ENCODE results near the gene TNFRSF17. TPM values are rescaled to one million over a fixed set of nuclear protein-coding genes. Genes with fewer than 3 reads are reported as not detected.

TNFRSF17 gene
- total and polyA plus RNA-seq, 9 of the 15 experiments (the other 6 are each of a cell fraction or from before 2014, with no cell fraction given), result not detected

DNA sequence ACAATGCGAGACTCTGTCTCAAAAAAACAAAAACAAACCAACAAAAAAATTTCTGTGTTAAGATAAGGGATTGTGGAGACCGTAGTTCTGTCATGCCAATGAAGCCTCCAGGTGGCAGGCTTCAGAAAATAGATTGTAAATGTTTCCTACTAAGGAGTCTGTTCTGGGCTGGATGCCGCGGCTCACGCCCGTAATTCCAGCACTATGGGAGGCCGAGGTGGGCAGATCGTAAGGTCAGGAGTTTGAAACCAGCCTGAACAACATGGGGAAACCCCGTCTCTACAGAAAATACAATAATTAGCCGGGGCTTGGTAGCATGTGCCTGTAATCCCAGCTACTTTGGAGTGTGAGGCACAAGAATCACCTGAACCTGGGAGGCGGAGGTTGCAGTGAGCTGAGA, 7.1 kb downstream of the TNFRSF17 start (continued):
- TF ChIP-seq, protein P1, sequence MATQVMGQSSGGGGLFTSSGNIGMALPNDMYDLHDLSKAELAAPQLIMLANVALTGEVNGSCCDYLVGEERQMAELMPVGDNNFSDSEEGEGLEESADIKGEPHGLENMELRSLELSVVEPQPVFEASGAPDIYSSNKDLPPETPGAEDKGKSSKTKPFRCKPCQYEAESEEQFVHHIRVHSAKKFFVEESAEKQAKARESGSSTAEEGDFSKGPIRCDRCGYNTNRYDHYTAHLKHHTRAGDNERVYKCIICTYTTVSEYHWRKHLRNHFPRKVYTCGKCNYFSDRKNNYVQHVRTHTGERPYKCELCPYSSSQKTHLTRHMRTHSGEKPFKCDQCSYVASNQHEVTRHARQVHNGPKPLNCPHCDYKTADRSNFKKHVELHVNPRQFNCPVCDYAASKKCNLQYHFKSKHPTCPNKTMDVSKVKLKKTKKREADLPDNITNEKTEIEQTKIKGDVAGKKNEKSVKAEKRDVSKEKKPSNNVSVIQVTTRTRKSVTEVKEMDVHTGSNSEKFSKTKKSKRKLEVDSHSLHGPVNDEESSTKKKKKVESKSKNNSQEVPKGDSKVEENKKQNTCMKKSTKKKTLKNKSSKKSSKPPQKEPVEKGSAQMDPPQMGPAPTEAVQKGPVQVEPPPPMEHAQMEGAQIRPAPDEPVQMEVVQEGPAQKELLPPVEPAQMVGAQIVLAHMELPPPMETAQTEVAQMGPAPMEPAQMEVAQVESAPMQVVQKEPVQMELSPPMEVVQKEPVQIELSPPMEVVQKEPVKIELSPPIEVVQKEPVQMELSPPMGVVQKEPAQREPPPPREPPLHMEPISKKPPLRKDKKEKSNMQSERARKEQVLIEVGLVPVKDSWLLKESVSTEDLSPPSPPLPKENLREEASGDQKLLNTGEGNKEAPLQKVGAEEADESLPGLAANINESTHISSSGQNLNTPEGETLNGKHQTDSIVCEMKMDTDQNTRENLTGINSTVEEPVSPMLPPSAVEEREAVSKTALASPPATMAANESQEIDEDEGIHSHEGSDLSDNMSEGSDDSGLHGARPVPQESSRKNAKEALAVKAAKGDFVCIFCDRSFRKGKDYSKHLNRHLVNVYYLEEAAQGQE (IDR thresholded peaks at IDR 0.05; ENCODE audit: borderline replicate concordance), result peak; percentile 47; the same call in 1 of the 2 replicates
- TF ChIP-seq, protein P1 (CRISPR knock-in tag; IDR thresholded peaks at IDR 0.05; ENCODE audit: low read depth), result no peak

DNA sequence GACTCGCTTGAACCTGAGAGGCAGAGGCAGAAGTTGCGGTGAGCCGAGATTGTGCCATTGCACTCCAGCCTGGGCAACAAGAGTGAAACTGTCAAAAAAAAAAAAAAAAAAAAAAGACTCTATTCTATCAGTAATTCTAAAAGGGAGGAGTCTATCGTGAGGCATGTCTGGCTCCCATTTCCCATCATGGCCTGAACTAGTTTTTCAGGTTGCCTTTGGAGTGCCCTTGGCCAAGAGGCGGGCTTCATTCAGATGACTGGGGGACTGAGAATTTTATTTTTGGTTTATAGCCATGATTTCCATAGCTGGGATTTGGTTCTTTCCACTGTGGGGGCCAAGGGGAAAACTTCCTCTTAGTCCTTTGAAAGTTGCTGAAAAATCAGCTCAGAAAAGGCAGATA, 8.1 kb downstream of the TNFRSF17 start:
- Histone ChIP-seq H3K9ac (ENCODE audit: insufficient read depth in 1 of 2, low read depth in 2 of 2, low read length in 2 of 2) (no peak overlapping the region), H3K79me2 (ENCODE audit: control insufficient read depth, insufficient read depth, low read length) (peaks cover 19% of the 10 kb centered on the region), H2AFZ (ENCODE audit: low read depth, low read length) (no peak overlapping the region), H3K9me3 (replicated peaks; ENCODE audit: control insufficient read depth, insufficient read depth, low read depth, low read length) (no peaks in the 10 kb centered on the region), H3K9me1 (ENCODE audit: control insufficient read depth, insufficient read depth, low read length) (no peaks in the 10 kb centered on the region), H3K36me3 (ENCODE audit: control insufficient read depth, insufficient read depth, low read length) (no peaks in the 10 kb centered on the region), H3K4me2 (ENCODE audit: insufficient read depth, low read length) (no peak overlapping the region), H3K27me3 (ENCODE audit: control insufficient read depth in 2 of 2, insufficient read depth in 2 of 2, low read length in 2 of 2) (no peaks in the 10 kb centered on the region), H3K4me1 (replicated peaks in 1 of 2; ENCODE audit: control insufficient read depth in 2 of 2, insufficient read depth in 2 of 2, low read length in 2 of 2) (peaks cover 0 to 27% of the 10 kb centered on the region in 2 experiments; a peak in 3 of 5 replicates), H3K4me3 (no peak overlapping the region), H3K27ac (ENCODE audit: extremely low read depth, low read depth, low read length) (no peak overlapping the region), H4K20me1 (replicated peaks; ENCODE audit: control insufficient read depth, insufficient read depth, low read length) (no peaks in the 10 kb centered on the region)
- intact Hi-C loops (cut with micrococcal nuclease) (no loop called here), in situ Hi-C loops (cut with MboI) (loop anchor here (5.0 kb wide), 1 partner anchor 84 kb away; no protein-coding TSS in a partner anchor)
- 64% methylated on average over 5 of the region's 5 CpGs for WGBS (ENCODE audit: insufficient coverage, low coverage, missing lambda C conversion rate)
- ATAC-seq (no peak), DNase-seq (ENCODE audit: extremely low read depth in 1 of 4, low spot score in 3 of 4) (no peak), FAIRE-seq (no peak)
- no TSS peak for BruUV-seq (replicated peaks)
- ChIA-PET CTCF (ENCODE audit: low intra/inter-chr PET ratio) (no interaction called here), POLR2A (interaction anchor here (0.6 to 1.0 kb wide), 4 partner anchors 9 to 94 kb away, joined by 3 to 4 read pairs (median 3); no protein-coding TSS in a partner anchor)
- TF ChIP-seq NELFE (IDR thresholded peaks at IDR 0.05; ENCODE audit: insufficient read depth, insufficient read length) (no peak), ZNF324 (CRISPR knock-in tag; IDR thresholded peaks at IDR 0.05) (no peak), PML (IDR thresholded peaks at IDR 0.05; ENCODE audit: low read length) (no peak), CXXC5 (CRISPR knock-in tag; IDR thresholded peaks at IDR 0.05) (no peak), RBM17 (IDR thresholded peaks at IDR 0.05; ENCODE audit: borderline replicate concordance, low read depth, low read length) (no peak), HIVEP1 (CRISPR knock-in tag; IDR thresholded peaks at IDR 0.05) (no peak), KLF10 (CRISPR knock-in tag; IDR thresholded peaks at IDR 0.05) (no peak), SMARCA5 (IDR thresholded peaks at IDR 0.05) (no peak)
- TF ChIP-seq, protein P2, sequence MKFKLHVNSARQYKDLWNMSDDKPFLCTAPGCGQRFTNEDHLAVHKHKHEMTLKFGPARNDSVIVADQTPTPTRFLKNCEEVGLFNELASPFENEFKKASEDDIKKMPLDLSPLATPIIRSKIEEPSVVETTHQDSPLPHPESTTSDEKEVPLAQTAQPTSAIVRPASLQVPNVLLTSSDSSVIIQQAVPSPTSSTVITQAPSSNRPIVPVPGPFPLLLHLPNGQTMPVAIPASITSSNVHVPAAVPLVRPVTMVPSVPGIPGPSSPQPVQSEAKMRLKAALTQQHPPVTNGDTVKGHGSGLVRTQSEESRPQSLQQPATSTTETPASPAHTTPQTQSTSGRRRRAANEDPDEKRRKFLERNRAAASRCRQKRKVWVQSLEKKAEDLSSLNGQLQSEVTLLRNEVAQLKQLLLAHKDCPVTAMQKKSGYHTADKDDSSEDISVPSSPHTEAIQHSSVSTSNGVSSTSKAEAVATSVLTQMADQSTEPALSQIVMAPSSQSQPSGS (CRISPR knock-in tag; IDR thresholded peaks at IDR 0.05), result no peak
- TF ChIP-seq, protein P3, sequence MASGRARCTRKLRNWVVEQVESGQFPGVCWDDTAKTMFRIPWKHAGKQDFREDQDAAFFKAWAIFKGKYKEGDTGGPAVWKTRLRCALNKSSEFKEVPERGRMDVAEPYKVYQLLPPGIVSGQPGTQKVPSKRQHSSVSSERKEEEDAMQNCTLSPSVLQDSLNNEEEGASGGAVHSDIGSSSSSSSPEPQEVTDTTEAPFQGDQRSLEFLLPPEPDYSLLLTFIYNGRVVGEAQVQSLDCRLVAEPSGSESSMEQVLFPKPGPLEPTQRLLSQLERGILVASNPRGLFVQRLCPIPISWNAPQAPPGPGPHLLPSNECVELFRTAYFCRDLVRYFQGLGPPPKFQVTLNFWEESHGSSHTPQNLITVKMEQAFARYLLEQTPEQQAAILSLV (tag; IDR thresholded peaks at IDR 0.05), result no peak

Measured in K562 (cell line).